Neural progenitor cell (in vitro differentiated cells): ENCODE measurements around the gene ATP6V0D1. TPM values are rescaled to one million over a fixed set of nuclear protein-coding genes. Genes with fewer than 3 reads are reported as not detected.

Experiments
- DNase-seq: peaks from one replicate; pipeline ENCODE4 v3.0.0-alpha.2; 2016; ENCODE audit warnings: low spot score
- H2AFZ ChIP-seq: fragments of 200-600 bp; sonication (generic); replicated peaks from 2 replicates; pipeline ENCODE4 v1.6.1; 2016; ENCODE audit warnings: antibody characterized with exemption
- H3F3A ChIP-seq: fragments of 200-600 bp; sonication (generic); 2 replicates; pipeline ENCODE4 v1.6.1; 2016; ENCODE audit warnings: antibody characterized with exemption, low read depth
- H3K27ac ChIP-seq: fragments of 200-600 bp; sonication (generic); 2 replicates; pipeline ENCODE4 v1.5.1; 2016; ENCODE audit warnings: mild to moderate bottlenecking
- H3K27me3 ChIP-seq: fragments of 200-600 bp; sonication (generic); 2 replicates; pipeline ENCODE4 v1.6.1; 2016; ENCODE audit warnings: mild to moderate bottlenecking, moderate library complexity
- H3K36me3 ChIP-seq: fragments of 200-600 bp; sonication (generic); 2 replicates; pipeline ENCODE4 v1.5.1; 2016
- H3K4me1 ChIP-seq: fragments of 200-600 bp; sonication (generic); 2 replicates; pipeline ENCODE4 v1.6.1; 2016; ENCODE audit warnings: mixed run types
- H3K4me2 ChIP-seq: fragments of 200-600 bp; sonication (generic); 2 replicates; pipeline ENCODE4 v1.6.1; 2016
- H3K4me3 ChIP-seq: fragments of 200-600 bp; sonication (generic); 2 replicates; pipeline ENCODE4 v1.5.1; 2016
- H3K79me2 ChIP-seq: fragments of 200-600 bp; sonication (generic); 2 replicates; pipeline ENCODE4 v1.6.1; 2016; ENCODE audit warnings: low read depth
- H3K9ac ChIP-seq: fragments of 200-600 bp; sonication (generic); 2 replicates; pipeline ENCODE4 v1.6.1; 2016
- H3K9me3 ChIP-seq: fragments of 200-600 bp; sonication (generic); 2 replicates; pipeline ENCODE4 v1.5.1; 2016; ENCODE audit warnings: low read depth
- H4K20me1 ChIP-seq: fragments of 200-600 bp; sonication (generic); 2 replicates; pipeline ENCODE4 v1.6.1; 2016; ENCODE audit warnings: low read depth
- H3K27ac Mint-ChIP-seq: 3 replicates; pipeline ENCODE4 v1.8.0; 2021; ENCODE audit warnings: mixed read lengths
- H3K27me3 Mint-ChIP-seq: 2 replicates; pipeline ENCODE4 v1.8.0; 2022; ENCODE audit warnings: low read depth, mild to moderate bottlenecking, inconsistent platforms, moderate library complexity, mixed read lengths; ENCODE audit not compliant: insufficient read depth
- H3K36me3 Mint-ChIP-seq: 3 replicates; pipeline ENCODE4 v1.8.0; 2021; ENCODE audit warnings: mixed read lengths
- H3K4me1 Mint-ChIP-seq: 3 replicates; pipeline ENCODE4 v1.8.0; 2021; ENCODE audit warnings: mixed read lengths
- H3K4me3 Mint-ChIP-seq: 3 replicates; pipeline ENCODE4 v1.8.0; 2021; ENCODE audit warnings: mild to moderate bottlenecking, moderate library complexity, mixed read lengths
- H3K9me3 Mint-ChIP-seq: 3 replicates; pipeline ENCODE4 v1.8.0; 2020; ENCODE audit warnings: mixed read lengths
- CTCF ChIP-seq: fragments of 200-600 bp; sonication (generic); IDR thresholded peaks from 2 replicates; pipeline ENCODE4 v1.5.1; 2017; ENCODE audit warnings: antibody characterized with exemption, mild to moderate bottlenecking
- EZH2 ChIP-seq: fragments of 200-600 bp; sonication (generic); IDR thresholded peaks from 2 replicates; pipeline ENCODE4 v1.6.1; 2017; ENCODE audit warnings: antibody characterized with exemption, mild to moderate bottlenecking, moderate library complexity
- EZH2phosphoT487 ChIP-seq: fragments of 200-600 bp; sonication (generic); IDR thresholded peaks from 2 replicates; pipeline ENCODE4 v1.6.1; 2017; ENCODE audit warnings: antibody characterized with exemption
- total RNA-seq: library from RNA; depleted of rRNA; stranded (reverse); fragments of >200 nt; gene quantifications from 2 replicates; pipeline ENCODE4 v1.2.3, GENCODE V29; 2015; ENCODE audit warnings: low replicate concordance

ATP6V0D1 gene
- total RNA-seq, 1 donor from 2014 or later: 29.7 TPM

- Histone ChIP-seq H3K4me3 (no peak overlapping the region), H3K9me3 (no peaks in the 10 kb centered on the region), H3K27me3 (no peaks in the 10 kb centered on the region), H2AFZ (no peak overlapping the region), H3K4me2 (no peak overlapping the region), H4K20me1 (peaks cover 42% of the 10 kb centered on the region), H3K36me3 (no peaks in the 10 kb centered on the region), H3K9ac (no peak overlapping the region), H3K27ac (no peak overlapping the region), H3K4me1 (no peaks in the 10 kb centered on the region), H3F3A (no peaks in the 10 kb centered on the region), H3K79me2 (peaks cover 6% of the 10 kb centered on the region)
- TF ChIP-seq EZH2 (no peak), CTCF (no peak), EZH2phosphoT487 (no peak)
- peaks cover 5% of the 10 kb centered on the region for H3K27me3 Mint-ChIP-seq
- H3K27ac Mint-ChIP-seq: no peak overlapping the region
- H3K4me1 Mint-ChIP-seq: peaks cover 15% of the 10 kb centered on the region
- no peaks in the 10 kb centered on the region for H3K36me3 Mint-ChIP-seq
- no peaks in the 10 kb centered on the region for H3K9me3 Mint-ChIP-seq
- no peak for DNase-seq
- no peak overlapping the region for H3K4me3 Mint-ChIP-seq
These were observed 20.0 kb downstream of the ATP6V0D1 start for GRCh38 chr16:67460961-67461360.

GRCh38 chr16:67460168-67460567 lies 20.8 kb downstream of the ATP6V0D1 start:
- Histone ChIP-seq H3K36me3 (no peaks in the 10 kb centered on the region), H3K9ac (no peak overlapping the region), H2AFZ (no peak overlapping the region), H3F3A (no peaks in the 10 kb centered on the region), H3K9me3 (no peaks in the 10 kb centered on the region), H3K27ac (no peak overlapping the region), H3K27me3 (no peaks in the 10 kb centered on the region), H3K4me3 (no peak overlapping the region), H4K20me1 (peaks cover 42% of the 10 kb centered on the region), H3K79me2 (no peaks in the 10 kb centered on the region), H3K4me2 (no peak overlapping the region), H3K4me1 (no peaks in the 10 kb centered on the region)
- Mint-ChIP-seq H3K9me3 (no peaks in the 10 kb centered on the region), H3K36me3 (peaks cover 2% of the 10 kb centered on the region), H3K27me3 (peaks cover 5% of the 10 kb centered on the region), H3K4me1 (peaks cover 14% of the 10 kb centered on the region), H3K27ac (peak overlapping the region; percentile 29), H3K4me3 (no peak overlapping the region)
- no peak for DNase-seq
- no peak for TF ChIP-seq EZH2
- no peak for TF ChIP-seq EZH2phosphoT487
- TF ChIP-seq CTCF: no peak

GRCh38 chr16:67459861-67460150 lies 21.2 kb downstream of the ATP6V0D1 start:
- H4K20me1 ChIP-seq: peaks cover 41% of the 10 kb centered on the region
- H3K4me2 ChIP-seq: no peak overlapping the region
- DNase-seq: no peak
- no peaks in the 10 kb centered on the region for H3K9me3 ChIP-seq
- Mint-ChIP-seq H3K9me3 (no peaks in the 10 kb centered on the region), H3K4me1 (peaks cover 15% of the 10 kb centered on the region), H3K4me3 (no peak overlapping the region), H3K27ac (peak overlapping the region; percentile 29), H3K27me3 (peaks cover 5% of the 10 kb centered on the region), H3K36me3 (peaks cover 2% of the 10 kb centered on the region)
- H3F3A ChIP-seq: no peaks in the 10 kb centered on the region
- no peaks in the 10 kb centered on the region for H3K4me1 ChIP-seq
- H3K4me3 ChIP-seq: no peak overlapping the region
- H3K9ac ChIP-seq: no peak overlapping the region
- H3K79me2 ChIP-seq: no peaks in the 10 kb centered on the region
- no peak overlapping the region for H3K27ac ChIP-seq
- H2AFZ ChIP-seq: no peak overlapping the region
- no peaks in the 10 kb centered on the region for H3K36me3 ChIP-seq
- H3K27me3 ChIP-seq: no peaks in the 10 kb centered on the region
- TF ChIP-seq CTCF: no peak
- no peak for TF ChIP-seq EZH2
- no peak for TF ChIP-seq EZH2phosphoT487
